Measurements from ENCODE around the gene IKZF3. TPM values are rescaled to one million over a fixed set of nuclear protein-coding genes. Genes with fewer than 3 reads are reported as not detected.
A peak's percentile ranks its signal among the peaks of the same experiment; 100 is the strongest.
"Not testable (repeated sequence)": the region's sequence is repeated elsewhere in the genome, so short reads cannot be mapped to it uniquely, and the experiment has no call there.

Gene IKZF3
- total RNA-seq, 1 experiment from 2014 or later: not detected

GRCh38 chr17:39756380-39757079 lies 107.6 kb downstream of the IKZF3 start:
- DNase-seq (ENCODE audit: low read depth): no peak

DNA sequence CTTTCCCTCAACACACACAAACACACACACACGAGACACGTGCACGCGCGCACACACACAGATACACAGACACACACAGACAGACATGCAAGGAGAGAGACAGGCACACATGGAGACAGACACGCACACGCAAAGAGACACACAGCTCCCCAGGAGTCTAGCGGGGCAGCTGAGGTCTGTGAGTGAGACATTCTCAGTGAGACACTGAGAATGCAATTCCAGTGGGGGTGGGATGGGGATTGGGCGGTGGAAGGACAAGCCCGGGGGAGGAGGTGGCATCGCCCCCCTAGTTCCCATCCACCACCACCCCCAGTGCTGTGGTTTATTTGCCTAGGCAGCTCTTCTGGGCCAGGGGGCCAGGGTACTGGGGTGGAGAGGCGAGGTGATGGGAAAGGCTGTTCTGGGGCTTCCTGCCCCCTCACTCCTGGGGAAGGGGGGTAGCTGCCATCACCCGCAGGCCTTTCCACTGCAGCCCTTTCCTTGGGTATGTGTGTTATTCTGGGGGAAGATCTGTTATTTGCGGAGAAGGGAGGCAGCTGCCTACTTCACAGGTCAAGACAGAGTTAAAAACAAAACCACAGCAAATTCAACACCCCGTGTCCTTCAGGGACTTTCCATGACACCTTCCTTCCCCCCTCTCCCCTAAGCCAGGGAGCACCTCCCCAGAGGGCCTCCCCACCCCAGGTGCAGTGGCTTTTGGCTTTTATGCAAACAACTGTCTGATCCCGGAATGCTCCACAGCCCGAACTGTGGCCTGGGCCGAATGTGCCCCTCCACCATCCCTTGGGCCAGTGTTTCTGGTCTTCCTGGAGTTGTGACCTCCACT lies 108.3 kb downstream of the IKZF3 start:
- no peak for DNase-seq (ENCODE audit: low read depth)

GRCh38 chr17:39754958-39755553 lies 109.1 kb downstream of the IKZF3 start:
- DNase-seq (ENCODE audit: low read depth): no peak

DNA sequence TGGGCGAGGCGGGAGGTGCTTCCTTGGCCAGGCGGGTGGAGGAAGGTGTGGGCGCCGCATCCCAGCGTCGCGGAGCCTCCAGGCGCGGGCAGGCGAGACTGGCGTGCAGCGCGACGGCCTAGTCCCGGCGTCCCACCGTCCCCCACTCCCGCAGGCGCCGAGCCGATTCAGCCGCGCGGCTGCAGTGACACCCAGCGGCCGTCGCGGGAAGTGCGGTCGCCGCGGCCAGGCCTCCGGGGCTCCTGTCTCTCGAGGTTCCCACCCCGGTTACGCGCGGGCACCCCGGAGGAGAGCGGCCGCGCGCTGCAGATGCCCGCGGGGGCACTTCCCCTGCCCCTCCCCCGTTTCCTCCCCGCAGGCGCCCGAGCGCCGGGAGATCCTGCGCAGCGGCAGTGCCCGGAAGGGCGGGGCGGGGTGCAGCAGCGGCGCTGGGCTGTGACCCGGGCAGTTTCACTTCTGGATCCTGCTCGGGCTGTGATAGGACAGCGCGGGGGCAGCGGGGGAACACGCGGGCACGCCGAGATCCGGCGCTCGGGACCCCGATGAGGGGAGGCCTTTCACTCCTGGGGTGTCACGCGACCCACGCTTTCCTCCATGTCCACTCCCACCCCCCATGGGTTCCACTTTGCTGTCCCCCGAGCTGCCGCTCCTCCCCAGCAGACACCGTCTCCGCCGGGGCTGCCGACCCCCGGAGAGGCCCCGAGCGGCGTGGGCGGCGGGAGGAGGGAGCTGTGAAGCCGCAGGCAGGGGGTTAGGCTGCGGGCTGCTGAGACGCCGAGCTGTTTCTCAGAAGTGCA lies 109.8 kb downstream of the IKZF3 start:
- DNase-seq (ENCODE audit: low read depth): peak; percentile 93

- DNase-seq (ENCODE audit: low read depth): no peak
These were observed 110.5 kb downstream of the IKZF3 start for GRCh38 chr17:39753514-39754160.

DNA sequence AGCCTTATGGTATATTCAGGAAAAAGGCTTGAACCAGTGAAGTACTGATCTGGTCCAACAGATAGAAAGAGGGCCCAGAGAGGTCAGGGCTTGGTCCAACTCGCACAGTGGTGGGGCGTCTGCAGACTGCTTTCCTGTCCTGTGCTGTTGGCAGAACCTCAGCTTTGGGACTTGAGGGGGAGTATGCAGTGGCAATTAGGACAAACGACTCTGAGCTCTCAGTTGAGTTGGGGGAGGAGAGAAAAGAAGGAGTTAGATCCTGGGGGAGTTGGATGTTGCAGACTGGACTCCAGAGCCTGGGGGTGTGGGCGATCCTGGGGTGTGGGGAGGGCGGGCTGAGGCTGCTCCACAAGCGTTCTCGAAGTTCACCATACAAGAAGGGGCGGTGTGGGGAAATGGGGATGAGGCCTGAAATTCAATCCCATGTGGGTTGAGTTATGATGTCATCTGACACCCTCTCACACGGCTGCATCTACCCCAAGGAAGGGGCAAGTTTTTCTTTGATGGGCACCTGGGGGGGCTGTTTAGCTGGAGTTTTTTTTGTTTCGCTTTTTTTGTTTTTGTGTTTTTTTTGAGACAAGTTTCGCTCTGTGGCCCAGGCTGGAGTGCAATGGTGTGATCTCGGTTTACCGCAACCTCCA lies 111.8 kb downstream of the IKZF3 start:
- DNase-seq (ENCODE audit: low read depth): no peak

GRCh38 chr17:39751637-39752036 lies 112.5 kb downstream of the IKZF3 start:
- DNase-seq (ENCODE audit: low read depth): no peak

GRCh38 chr17:39751016-39751543 lies 113.0 kb downstream of the IKZF3 start:
- no peak for DNase-seq (ENCODE audit: low read depth)

GRCh38 chr17:39750131-39751015 lies 113.7 kb downstream of the IKZF3 start:
- no peak for DNase-seq (ENCODE audit: low read depth)

GRCh38 chr17:39748444-39749034 lies 115.6 kb downstream of the IKZF3 start:
- DNase-seq (ENCODE audit: low read depth): not testable (repeated sequence)

DNA sequence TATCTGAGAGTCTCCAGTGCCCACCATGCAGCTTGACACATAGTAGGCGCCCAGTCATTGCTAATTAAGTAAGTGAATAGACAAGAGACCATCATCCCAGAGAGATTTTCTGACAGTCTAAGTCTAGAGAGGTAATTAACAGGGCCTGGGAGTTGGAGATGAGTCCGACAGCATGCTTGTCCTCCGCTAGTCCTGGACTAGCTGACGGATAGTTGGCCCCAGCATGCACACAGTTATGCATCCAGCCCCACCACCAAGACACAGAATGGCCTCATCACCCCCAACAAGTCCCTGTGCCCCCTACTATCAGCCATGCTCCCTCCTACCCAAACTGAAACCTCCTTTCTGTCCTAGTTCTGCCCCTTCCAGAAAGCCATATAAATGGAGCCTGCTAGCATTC lies 116.4 kb downstream of the IKZF3 start:
- DNase-seq (ENCODE audit: low read depth): no peak

- DNase-seq (ENCODE audit: low read depth): no peak
These were observed 118.0 kb downstream of the IKZF3 start for GRCh38 chr17:39746145-39746461.

DNA sequence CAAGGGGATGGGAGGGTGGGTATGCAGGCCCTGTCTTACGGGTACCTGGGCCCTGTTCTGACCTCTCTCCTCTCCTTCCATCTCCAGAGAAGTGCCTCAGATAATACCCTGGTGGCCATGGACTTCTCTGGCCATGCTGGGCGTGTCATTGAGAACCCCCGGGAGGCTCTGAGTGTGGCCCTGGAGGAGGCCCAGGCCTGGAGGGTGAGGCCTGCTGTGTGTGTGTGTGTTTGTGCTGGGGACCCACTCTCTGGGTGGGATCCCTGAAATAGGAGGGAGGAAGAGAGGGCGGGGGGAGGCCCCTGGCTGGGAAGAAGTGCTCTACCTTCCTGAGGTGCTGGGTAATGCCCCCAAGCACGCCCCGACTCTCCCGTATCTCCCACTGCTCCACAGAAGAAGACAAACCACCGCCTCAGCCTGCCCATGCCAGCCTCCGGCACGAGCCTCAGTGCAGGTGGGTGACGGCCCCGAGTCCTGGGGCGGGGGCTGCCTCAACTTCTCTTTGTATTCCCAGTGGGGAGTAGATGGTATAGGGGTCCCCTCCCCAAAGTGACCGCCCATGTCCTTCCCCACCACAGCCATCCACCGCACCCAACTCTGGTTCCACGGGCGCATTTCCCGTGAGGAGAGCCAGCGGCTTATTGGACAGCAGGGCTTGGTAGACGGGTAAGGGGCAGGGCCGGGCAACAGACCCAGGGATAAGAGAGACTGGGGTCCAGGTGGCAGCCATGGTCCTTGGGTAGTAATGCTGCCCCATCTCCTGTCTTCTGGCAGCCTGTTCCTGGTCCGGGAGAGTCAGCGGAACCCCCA lies 118.6 kb downstream of the IKZF3 start:
- DNase-seq (ENCODE audit: low read depth): no peak

DNA sequence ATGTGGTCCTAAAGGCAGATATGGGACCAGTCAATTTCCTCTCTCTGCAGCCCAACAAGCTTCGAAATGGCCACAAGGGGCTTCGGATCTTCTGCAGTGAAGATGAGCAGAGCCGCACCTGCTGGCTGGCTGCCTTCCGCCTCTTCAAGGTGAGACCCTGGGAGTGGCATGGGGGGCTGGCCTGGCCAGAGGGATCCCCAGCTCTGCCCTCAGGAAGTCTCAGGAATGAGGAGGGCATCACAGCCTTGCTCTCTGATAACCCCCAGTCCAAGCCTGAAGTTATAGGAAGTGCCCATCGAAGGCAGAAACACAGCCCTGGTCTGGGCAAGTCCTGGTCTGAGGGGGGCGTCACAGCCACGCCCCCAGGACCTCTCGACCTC lies 119.3 kb downstream of the IKZF3 start:
- no peak for DNase-seq (ENCODE audit: low read depth)

- no peak for DNase-seq (ENCODE audit: low read depth)
These were observed 119.9 kb downstream of the IKZF3 start for GRCh38 chr17:39744075-39744835.

- no peak for DNase-seq (ENCODE audit: low read depth)
These were observed 121.2 kb downstream of the IKZF3 start for GRCh38 chr17:39742856-39743436.
